GM18517 (cell line): ENCODE results near the gene IL1RL2.

ENCODE experiments used
- ATAC-seq: cut with Tn5 transposase; IDR thresholded peaks from one replicate; pipeline ENCODE4 v1.9.1; 2021; ENCODE audit warnings: mild to moderate bottlenecking, moderate library complexity; ENCODE audit not compliant: unreplicated experiment

The IL1RL2 gene

GRCh38 chr2:102186791-102187495, at the start of gene IL1RL2:
TSS of gene IL1RL2 (plus strand) at chr2:102187023. CDS start at chr2:102187868, 845 bp downstream.
- no peak for ATAC-seq

GRCh38 chr2:102137138-102137537, 49.7 kb upstream of the IL1RL2 start:
- peak; percentile 44 for ATAC-seq

GRCh38 chr2:102138331-102138730, 48.5 kb upstream of the IL1RL2 start:
- no peak for ATAC-seq

- ATAC-seq, result no peak
Observed at GRCh38 chr2:102139851-102140250, 47.0 kb upstream of the IL1RL2 start.

- ATAC-seq, result no peak
Observed at GRCh38 chr2:102140377-102140776, 46.4 kb upstream of the IL1RL2 start.

- ATAC-seq, result no peak
Observed at GRCh38 chr2:102141011-102141943, 45.5 kb upstream of the IL1RL2 start.

- ATAC-seq, result peak; percentile 49
Observed at GRCh38 chr2:102141970-102142828, 44.6 kb upstream of the IL1RL2 start, which contains the start of gene IL1R1. TSS of gene IL1R1 (plus strand) at chr2:102142746. CDS start at chr2:102157725, 14,979 bp downstream.

- ATAC-seq, result peak; percentile 26
Observed at GRCh38 chr2:102142829-102143449, 43.9 kb upstream of the IL1RL2 start.

- no peak for ATAC-seq
Observed at GRCh38 chr2:102143450-102143985, 43.3 kb upstream of the IL1RL2 start.

- no peak for ATAC-seq
Observed at GRCh38 chr2:102144128-102144527, 42.7 kb upstream of the IL1RL2 start.

- ATAC-seq, result no peak
Observed at GRCh38 chr2:102145107-102145506, 41.7 kb upstream of the IL1RL2 start.

GRCh38 chr2:102145934-102146333, 40.9 kb upstream of the IL1RL2 start:
- ATAC-seq, result no peak

- no peak for ATAC-seq
Observed at GRCh38 chr2:102147935-102148334, 38.9 kb upstream of the IL1RL2 start.

- ATAC-seq, result no peak
Observed at GRCh38 chr2:102149243-102149642, 37.6 kb upstream of the IL1RL2 start.

- no peak for ATAC-seq
Observed at GRCh38 chr2:102149644-102150455, 37.0 kb upstream of the IL1RL2 start.

GRCh38 chr2:102154364-102154763, 32.5 kb upstream of the IL1RL2 start:
- ATAC-seq, result no peak

GRCh38 chr2:102154946-102155702, 31.7 kb upstream of the IL1RL2 start:
- ATAC-seq, result no peak

GRCh38 chr2:102155703-102156515, 30.9 kb upstream of the IL1RL2 start:
- ATAC-seq, result no peak
